Gastrocnemius medialis (tissue), 4 donors: ENCODE data around the gene BARX2.

Experiments
- CTCF ChIP-seq, 5 experiments: fragments of 450-650 bp in 3 of 5; fragments of 200-600 bp in 2 of 5; sonication (generic) in 2 of 5; IDR thresholded peaks in 4 of 5; conservative IDR thresholded peaks in 1 of 5; 1 replicate in 4 of 5; 2 replicates in 1 of 5; pipeline ENCODE4 v1.5.1; 2016 to 2019; ENCODE audit warnings: antibody characterized with exemption in 5 of 5, mild to moderate bottlenecking in 3 of 5, moderate library complexity in 3 of 5
- POLR2A ChIP-seq, 2 donors: fragments of 450-650 bp; IDR thresholded peaks; one replicate each; pipeline ENCODE4 v1.6.1; 2017; ENCODE audit warnings: antibody characterized with exemption in 2 of 2, mild to moderate bottlenecking in 2 of 2, moderate library complexity in 2 of 2

DNA sequence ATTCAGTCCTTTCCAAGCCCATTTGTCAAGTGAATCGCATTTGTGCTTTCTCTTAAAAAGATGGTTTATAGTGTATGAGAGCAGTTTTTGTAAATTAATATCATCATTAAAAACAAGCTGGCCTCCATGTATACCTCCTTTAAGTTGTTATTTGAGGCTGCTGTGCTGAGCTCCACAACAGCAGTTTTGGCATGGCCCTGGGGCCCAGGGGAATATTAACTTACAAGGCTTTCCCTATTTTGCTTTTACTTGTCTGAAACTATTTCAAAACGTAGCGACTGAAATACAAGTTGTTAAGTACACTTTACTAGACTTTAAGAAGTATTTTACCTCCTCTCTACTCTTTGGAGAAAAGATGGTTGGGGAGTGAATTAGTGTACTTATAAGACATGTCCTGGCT lies 4.9 kb upstream of the BARX2 start:
- TF ChIP-seq CTCF (IDR thresholded peaks at IDR 0.05 in 4 of 5, conservative IDR thresholded peaks at IDR 0.05 in 1 of 5) (no peak), POLR2A (IDR thresholded peaks at IDR 0.05) (no peak)
